Panc1 (cell line): ENCODE results near the gene FAM204A. TPM values are rescaled to one million over a fixed set of nuclear protein-coding genes. Genes with fewer than 3 reads are reported as not detected.

Source experiments
- ATAC-seq: fragments of 200-7000 bp; cut with Tn5 transposase; 2 replicates; pipeline ENCODE4 v1.9.1; 2020; ENCODE audit warnings: mild to moderate bottlenecking, moderate library complexity
- BruUV-seq: library from RNA; stranded (reverse); fragments of 400-500 nt; replicated peaks from 2 replicates; lab custom pipeline; 2021; lab: Mats Ljungman, UMichigan
- CTCF ChIA-PET: fragments of 300-600 bp; sonication (Branson Sonifier 250); formaldehyde crosslinking; loops from one replicate; lab custom pipeline; 2022; ENCODE audit warnings: antibody characterized with exemption; lab: Charles Lee
- POLR2A ChIA-PET: fragments of 300-600 bp; sonication (Branson Sonifier 250); formaldehyde crosslinking; loops from one replicate; lab custom pipeline; 2022; ENCODE audit warnings: antibody characterized with exemption; lab: Charles Lee
- DNase-seq: peaks from one replicate; pipeline ENCODE4 v3.0.0-alpha.2; 2010; ENCODE audit warnings: low read depth, low spot score
- H3K27ac ChIP-seq: 2 replicates; pipeline ENCODE4 v1.5.1; 2011; ENCODE audit warnings: mild to moderate bottlenecking, low read length, inconsistent platforms
- H3K27me3 ChIP-seq: fragments of 200-500 bp; sonication (Bioruptor generic); 2 replicates; pipeline ENCODE4 v1.6.0; 2014; ENCODE audit warnings: low read length, inconsistent platforms; ENCODE audit not compliant: control insufficient read depth, insufficient read depth
- H3K36me3 ChIP-seq: fragments of 200-500 bp; sonication (Bioruptor generic); 2 replicates; pipeline ENCODE4 v1.5.1; 2014; ENCODE audit warnings: inconsistent platforms, mild to moderate bottlenecking, low read length, moderate library complexity; ENCODE audit not compliant: control insufficient read depth, insufficient read depth
- H3K4me1 ChIP-seq: 2 replicates; pipeline ENCODE4 v1.5.1; 2011; ENCODE audit warnings: inconsistent platforms, mild to moderate bottlenecking, low read length, moderate library complexity; ENCODE audit not compliant: control insufficient read depth, insufficient read depth
- H3K4me3 ChIP-seq, 2 experiments: 2 replicates each; pipeline ENCODE4 v1.5.1; 2011 to 2012; ENCODE audit warnings: low read depth in 2 of 2, low read length in 2 of 2, mild to moderate bottlenecking in 2 of 2, inconsistent platforms in 1 of 2, moderate library complexity in 1 of 2
- H3K9me3 ChIP-seq: fragments of 200-500 bp; sonication (Bioruptor generic); 2 replicates; pipeline ENCODE4 v1.5.1; 2014; ENCODE audit warnings: low read depth, mild to moderate bottlenecking, inconsistent platforms, low read length, moderate library complexity; ENCODE audit not compliant: control insufficient read depth, insufficient read depth
- CTCF ChIP-seq: fragments of 450-650 bp; IDR thresholded peaks from 2 replicates; pipeline ENCODE4 v1.5.1; 2017; ENCODE audit warnings: mild to moderate bottlenecking
- POLR2AphosphoS5 ChIP-seq: IDR thresholded peaks from 2 replicates; pipeline ENCODE4 v1.6.1; 2012; ENCODE audit warnings: mild to moderate bottlenecking, low read depth, low read length, moderate library complexity
- REST ChIP-seq, 2 experiments: IDR thresholded peaks; 2 replicates each; pipeline ENCODE4 v1.6.1; 2011 to 2012; ENCODE audit warnings: low read depth in 2 of 2, control low read depth in 1 of 2, low read length in 1 of 2, mild to moderate bottlenecking in 1 of 2, moderate library complexity in 1 of 2; ENCODE audit not compliant: insufficient read depth in 1 of 2
- SIN3A ChIP-seq: IDR thresholded peaks from 2 replicates; pipeline ENCODE4 v1.6.1; 2012; ENCODE audit warnings: low read depth, mild to moderate bottlenecking, low read length, moderate library complexity, borderline replicate concordance; ENCODE audit not compliant: insufficient read depth
- in situ Hi-C: cut with HindIII; loops from 2 replicates; pipeline ENCODE4 v1.10.0; 2016; ENCODE audit warnings: low sequenced_read_pairs, low pct_unique_long_range_greater_than_20kb
- intact Hi-C: fragments of 100-400 bp; cut with micrococcal nuclease; formaldehyde crosslinking; loops from one replicate; pipeline ENCODE4 v1.10.0; 2022; ENCODE audit not compliant: unreplicated experiment
- total RNA-seq: library from RNA; stranded (reverse); gene quantifications from one replicate; pipeline ENCODE4 v1.2.1, GENCODE V29; 2021; ENCODE audit not compliant: unreplicated experiment

FAM204A gene
- total RNA-seq, 1 experiment from 2014 or later: 69.1 TPM

GRCh38 chr10:118259288-118259906 lies 82.7 kb downstream of the FAM204A start:
- CTCF ChIA-PET: interaction anchor here (0.6 kb wide), 1 partner anchor 13 kb away, joined by 3 read pairs; no protein-coding TSS in a partner anchor
- no peak for TF ChIP-seq SIN3A
- TF ChIP-seq CTCF: peak; percentile 87
- TF ChIP-seq REST (IDR thresholded peaks at IDR 0.05; ENCODE audit: insufficient read depth in 1 of 2, low read depth in 2 of 2, low read length in 1 of 2): no peak

DNA sequence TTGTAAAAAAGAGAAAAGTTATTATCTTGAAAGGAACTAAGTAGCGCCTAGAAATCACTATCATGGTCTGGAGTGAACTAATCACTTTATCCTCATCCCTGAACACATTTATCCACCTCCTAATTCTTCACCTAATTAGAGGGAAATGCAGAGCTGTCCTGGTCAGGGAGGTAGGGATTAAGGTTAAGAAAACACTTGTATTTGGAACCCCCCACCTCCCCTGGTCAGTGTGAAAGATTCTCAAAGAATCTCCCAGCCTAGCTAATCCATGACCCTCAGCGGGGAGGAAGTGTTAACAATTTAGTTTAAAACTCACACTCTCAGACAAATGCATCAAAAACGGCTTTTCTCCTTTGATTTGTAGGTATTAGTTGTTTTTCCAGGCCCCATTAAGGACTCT lies 83.8 kb downstream of the FAM204A start:
- H3K27me3 ChIP-seq: peaks cover 56% of the 10 kb centered on the region
- no peak overlapping the region for H3K27ac ChIP-seq
- no peaks in the 10 kb centered on the region for H3K36me3 ChIP-seq
- no TSS peak for BruUV-seq
- CTCF ChIA-PET: interaction anchor here (0.6 kb wide), 1 partner anchor 407 kb away, joined by 3 read pairs; no protein-coding TSS in a partner anchor
- TF ChIP-seq POLR2AphosphoS5 (no peak), REST (IDR thresholded peaks at IDR 0.05; ENCODE audit: insufficient read depth in 1 of 2, low read depth in 2 of 2, low read length in 1 of 2) (no peak)
- POLR2A ChIA-PET: no interaction called here
- H3K4me1 ChIP-seq: no peaks in the 10 kb centered on the region
- in situ Hi-C loops: no loop called here
- intact Hi-C loops: loop anchor here (10.0 kb wide), 1 partner anchor 167 kb away; no protein-coding TSS in a partner anchor
- no peak for DNase-seq
- no peak overlapping the region for H3K4me3 ChIP-seq
- ATAC-seq: no peak
- no peaks in the 10 kb centered on the region for H3K9me3 ChIP-seq

More at GRCh38 chr10:118259288-118259906, 82.7 kb downstream of the FAM204A start:
- Histone ChIP-seq H3K36me3 (no peaks in the 10 kb centered on the region), H3K4me1 (no peaks in the 10 kb centered on the region), H3K4me3 (no peak overlapping the region), H3K27me3 (peaks cover 60% of the 10 kb centered on the region), H3K27ac (no peak overlapping the region), H3K9me3 (no peaks in the 10 kb centered on the region)
- BruUV-seq: no TSS peak
- intact Hi-C loops: loop anchor here (10.0 kb wide), 1 partner anchor 165 kb away; no protein-coding TSS in a partner anchor
- in situ Hi-C loops: no loop called here
- peak; percentile 85 for ATAC-seq
- POLR2A ChIA-PET: no interaction called here
- no peak for DNase-seq
